GM19468 (cell line): ENCODE measurements around the gene ALKBH2.

Source experiments
- ATAC-seq: cut with Tn5 transposase; IDR thresholded peaks from one replicate; pipeline ENCODE4 v1.9.1; 2021; ENCODE audit warnings: mild to moderate bottlenecking, moderate library complexity, moderate number of reproducible peaks; ENCODE audit not compliant: unreplicated experiment; ENCODE audit errors: extremely low read depth

Gene ALKBH2

DNA sequence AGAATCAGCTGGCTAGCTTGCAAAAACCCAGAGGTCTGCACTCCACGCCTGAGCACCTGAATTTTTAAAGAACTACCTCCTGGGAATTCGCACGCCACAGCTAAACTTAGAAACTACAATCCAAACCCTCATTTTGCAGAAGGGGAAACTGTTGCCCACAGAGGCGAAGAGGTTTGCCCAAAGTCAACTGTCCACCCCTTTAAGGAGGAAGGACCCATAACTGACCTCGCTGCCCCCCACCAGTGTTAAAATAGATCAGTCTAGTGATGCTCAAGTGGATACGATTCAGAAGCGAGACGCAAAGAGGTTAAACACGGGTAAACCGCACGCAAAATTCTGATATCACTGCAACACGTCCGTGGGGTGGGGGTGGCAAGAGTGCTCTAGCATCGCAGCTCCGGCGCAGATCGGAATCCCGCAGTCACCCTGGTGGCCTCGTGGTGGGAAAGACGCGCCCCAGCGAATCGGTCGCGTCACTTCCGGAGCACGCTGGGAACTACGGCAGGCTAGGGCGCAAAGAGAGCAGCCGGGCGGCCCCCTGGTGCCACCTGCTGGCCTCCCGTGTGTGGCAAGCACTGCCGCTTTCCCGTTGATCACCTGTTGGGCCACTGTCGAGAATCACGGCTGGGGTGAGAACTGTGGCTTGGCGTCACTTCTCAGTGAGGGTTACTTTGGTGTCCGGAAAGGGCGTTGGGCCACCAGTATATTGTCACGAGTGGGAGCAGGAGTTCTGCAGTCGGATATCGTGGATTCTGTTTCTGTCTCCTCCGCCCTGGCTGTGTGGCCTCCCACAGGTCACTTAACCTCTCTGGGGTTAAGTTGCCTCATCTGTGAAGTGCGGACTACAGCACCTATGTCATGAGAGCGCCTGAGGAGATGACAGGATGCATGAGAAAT, at the start of gene ALKBH2:
Gene ALKBH2, minus strand, starts transcription at position 451 of the 897 bp plus-strand sequence. CDS start 686 bp downstream, outside the sequence.
- peak; percentile 73 for ATAC-seq

DNA sequence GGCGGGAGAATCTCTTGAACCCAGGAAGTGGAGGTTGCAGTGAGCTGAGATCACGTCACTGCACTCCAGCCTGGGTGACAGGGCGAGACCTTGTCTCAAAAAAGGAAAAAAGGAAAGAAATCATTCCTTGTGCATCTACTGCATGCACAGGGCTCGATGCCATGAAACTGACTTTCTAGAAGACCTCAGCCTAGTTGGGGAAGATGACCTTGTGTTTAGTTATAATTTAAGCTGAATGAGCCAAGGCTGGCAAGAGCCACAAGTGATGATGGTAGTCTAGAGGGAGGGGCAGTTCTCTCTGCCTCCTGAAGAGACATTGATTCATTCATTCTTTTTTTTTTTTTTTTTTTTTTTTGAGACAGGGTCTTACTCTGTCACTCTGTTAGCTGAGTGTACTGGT, 47.3 kb upstream of the ALKBH2 start:
- no peak for ATAC-seq

DNA sequence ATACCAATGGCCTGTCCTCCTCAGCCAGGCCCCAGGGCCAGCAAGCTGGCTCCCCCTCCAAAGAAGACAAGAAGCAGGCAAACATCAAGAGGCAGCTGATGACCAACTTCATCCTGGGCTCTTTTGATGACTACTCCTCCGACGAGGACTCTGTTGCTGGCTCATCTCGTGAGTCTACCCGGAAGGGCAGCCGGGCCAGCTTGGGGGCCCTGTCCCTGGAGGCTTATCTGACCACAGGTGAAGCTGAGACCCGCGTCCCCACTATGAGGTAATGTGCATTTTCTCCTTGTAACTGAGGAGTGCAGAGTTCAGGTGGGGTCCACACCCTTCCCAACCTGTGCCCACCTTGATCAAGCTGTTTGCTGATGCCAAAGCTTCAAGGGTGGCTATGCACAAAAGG, 46.5 kb upstream of the ALKBH2 start:
- no peak for ATAC-seq

DNA sequence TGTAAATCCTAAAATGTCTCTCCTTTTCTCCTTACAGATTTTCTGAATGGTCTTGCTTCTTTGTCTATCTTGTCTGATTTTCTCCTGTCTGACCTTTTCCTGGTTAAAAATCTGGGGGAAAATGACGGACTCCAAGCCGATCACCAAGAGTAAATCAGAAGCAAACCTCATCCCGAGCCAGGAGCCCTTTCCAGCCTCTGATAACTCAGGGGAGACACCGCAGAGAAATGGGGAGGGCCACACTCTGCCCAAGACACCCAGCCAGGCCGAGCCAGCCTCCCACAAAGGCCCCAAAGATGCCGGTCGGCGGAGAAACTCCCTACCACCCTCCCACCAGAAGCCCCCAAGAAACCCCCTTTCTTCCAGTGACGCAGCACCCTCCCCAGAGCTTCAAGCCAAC, 46.1 kb upstream of the ALKBH2 start:
- ATAC-seq, result no peak

DNA sequence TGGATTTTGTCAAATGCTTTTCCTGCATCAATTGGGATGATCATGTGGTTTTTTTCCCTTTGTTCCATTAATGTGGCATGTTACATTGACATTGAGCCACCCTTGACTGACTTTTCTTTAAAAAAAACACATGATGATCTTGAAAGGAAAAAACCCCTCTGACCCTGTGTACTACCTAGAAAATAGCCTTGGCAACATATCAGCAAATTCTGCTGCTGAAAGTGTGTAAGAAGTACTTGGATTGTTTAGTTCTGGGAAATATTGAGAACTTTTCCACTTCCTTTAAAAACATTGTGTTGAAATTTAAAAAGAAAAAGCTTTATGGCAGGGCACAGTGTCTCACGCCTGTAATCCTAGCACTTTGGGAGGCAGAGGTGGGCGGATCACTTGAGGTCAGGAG, 43.8 kb upstream of the ALKBH2 start:
- no peak for ATAC-seq

DNA sequence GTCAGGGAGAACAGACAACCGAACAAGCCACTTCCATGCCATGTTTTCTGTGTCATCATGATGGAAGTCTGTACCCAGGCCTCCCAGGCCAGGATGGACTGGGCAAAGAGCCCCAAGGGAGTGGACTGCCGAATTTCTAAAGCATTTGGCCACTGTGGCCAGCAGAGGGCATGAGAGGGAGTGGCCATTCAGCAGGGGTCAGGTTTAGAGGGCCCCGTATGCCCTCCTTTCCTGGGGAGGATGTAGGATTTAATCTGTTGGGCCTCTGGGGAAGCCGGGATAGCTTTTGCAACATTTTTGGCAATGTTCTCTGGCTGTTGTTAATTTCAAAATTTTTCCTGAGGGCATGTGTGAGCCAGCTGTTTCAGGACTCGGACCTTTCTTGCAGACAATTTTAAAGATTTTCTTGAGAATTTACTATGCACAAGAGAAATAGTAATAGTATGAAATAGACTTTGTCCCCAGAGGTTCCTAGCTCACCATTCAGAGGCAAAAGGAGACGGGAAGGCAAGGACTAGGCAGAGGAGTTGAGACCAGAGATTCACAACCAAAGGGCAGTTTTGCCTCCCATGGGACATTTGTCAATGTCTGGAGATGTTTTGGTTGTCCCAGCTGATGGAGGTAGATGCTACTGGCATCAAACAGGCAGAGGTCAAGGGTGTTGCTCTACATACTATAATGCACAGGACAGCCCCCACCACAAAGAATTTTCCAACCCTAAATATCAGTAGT, 41.1 kb upstream of the ALKBH2 start:
- no peak for ATAC-seq

DNA sequence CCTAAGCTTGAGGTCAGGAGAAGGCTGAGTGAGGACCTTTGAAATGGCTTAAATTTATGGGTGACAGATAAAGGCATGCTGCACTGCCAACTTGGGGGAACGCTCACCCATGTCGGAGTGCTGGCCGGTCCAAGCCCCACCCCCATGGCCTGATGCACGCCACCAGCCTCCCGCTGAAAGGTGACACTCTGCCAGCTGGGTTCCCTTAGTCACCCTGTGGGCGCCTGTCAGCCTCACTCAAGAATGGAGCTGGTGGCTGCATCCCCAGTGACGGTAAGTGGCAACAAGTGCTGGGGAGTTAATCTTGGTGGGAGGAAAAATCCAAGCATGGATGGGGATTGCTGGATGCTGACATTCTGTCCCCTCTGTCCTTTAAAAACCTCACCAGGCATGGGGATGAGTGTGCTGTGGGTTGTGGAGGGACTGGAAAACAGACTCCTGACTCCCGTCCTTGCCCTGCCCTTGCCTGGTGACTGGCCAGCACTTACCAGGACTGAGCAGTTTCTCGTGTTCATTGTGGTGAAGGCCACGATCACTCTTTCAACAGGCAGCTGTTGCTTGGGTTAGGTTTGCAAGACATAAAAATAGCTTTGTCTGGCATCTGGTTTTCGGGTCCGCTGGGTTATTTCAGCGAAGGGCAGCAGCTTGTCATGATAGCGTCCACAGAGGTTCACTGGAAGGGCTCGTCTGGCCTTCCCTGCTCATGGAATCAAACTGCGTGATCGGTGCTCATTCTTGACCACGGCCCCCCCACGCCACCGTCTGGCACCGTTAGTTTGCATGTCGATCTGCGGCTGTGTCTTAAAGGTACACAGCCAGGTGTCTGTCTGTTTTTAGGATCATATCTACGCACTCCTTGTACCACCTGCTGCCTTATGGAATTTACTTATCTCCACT, 38.1 kb upstream of the ALKBH2 start:
- no peak for ATAC-seq

DNA sequence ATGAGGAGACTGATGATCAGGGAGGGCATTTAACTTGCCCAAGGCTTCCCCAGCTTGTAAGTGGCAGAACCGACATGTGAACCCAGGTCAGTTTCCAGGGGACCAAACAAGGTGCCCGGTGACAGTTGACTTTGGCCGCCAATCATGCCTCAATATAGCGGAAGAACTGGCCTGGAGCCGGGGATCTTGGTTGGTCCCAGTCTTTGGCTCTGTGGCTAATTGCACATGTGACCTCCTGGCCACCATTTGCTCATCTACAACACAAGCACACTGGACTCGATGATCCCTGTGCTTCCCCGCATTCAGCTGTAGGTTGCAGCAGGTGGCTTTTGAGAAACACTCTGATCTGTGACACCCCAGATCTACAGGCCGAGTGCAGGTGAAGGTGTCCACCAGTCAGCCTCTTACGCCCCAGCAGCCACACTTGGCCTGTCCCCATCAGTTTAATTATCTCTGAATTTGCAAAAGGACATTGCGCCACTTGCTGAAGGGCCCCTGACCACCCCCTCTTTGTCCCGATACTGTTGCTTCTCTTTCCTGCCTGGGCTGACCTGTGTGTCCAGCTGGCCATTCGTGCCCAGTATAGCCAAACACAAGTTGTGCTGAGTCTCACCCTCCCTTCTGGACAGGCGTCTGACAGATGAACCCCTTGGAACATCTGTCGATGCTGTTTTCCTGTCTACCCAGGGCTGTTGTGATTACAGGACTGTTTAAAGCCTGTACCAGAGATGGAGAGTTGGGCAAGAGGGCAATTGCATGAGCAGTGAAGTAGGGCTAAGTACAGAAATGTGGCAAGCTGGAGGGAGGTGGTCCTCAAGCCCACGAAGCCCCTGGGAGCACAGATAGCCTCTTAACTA, 37.3 kb upstream of the ALKBH2 start:
- ATAC-seq, result no peak

DNA sequence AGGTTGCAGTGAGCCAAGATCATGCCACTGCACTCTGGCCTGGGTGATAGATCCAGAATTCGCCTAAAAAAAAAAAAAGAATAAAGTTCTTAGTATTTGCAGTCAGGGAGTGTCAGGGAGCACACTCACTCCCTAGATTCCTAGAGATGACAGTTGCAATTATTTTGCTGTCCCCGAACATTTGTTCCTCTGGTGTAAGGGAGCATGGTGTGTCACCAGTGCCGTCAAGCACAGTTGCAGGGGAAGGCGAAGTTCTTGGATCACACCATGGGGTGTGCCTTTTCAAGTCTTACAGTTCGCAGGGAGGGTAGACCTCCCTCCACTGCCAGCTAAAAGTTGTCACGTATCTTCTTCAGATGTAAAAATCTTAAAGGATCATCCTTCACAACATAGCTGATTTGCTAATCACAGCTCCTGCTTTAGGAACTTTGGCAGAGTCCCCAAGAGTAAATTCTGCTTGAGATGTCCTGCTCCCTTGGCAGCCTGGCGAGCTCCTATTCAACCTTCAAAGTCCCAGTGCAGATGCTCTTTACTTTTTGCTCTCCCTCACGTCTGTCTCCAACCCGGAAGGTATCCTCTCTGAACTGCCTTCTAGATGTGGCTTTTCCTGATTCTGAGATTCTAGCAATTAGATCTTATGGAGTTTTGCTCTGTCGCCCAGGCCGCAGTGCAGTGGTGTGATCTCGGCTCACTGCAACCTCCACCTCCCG, 34.4 kb upstream of the ALKBH2 start:
- no peak for ATAC-seq

DNA sequence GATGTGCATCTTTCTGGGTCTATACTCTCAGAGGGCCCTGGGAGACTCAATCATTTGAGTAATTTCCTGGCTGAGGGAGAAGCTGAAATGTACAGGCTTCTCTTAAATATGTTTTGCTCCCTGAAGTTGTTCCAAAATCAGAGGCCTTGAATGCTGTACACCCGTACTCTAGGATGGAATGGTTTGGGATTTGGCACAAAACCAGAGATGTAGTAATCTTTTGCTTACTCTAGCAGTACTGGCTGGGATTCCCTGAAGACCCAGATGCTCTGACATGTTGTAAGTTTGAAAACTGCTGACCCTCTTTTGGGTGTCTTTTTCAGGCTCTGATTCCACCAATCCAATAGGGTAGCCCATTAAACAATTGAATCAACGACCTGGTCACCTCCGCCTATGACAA, 33.5 kb upstream of the ALKBH2 start:
- no peak for ATAC-seq

DNA sequence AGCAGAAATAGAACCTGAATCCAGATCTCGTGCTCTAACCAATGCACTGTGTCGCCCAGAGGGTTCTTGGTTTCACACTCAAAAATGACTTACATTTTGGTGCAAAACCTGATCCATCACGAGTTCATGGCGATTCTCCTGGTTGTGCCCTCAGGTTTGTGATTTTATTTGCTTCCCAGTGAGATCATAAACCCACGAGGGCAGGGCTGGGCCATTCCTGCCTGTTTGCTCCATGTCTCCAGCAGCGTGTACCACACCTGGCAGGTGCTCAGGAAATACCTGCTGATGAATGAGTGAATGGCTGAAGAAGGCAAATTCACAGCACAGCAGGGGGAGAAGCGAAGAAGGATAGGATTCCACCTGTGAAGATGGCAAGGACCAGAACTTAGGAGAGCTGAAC, 32.5 kb upstream of the ALKBH2 start:
- no peak for ATAC-seq

DNA sequence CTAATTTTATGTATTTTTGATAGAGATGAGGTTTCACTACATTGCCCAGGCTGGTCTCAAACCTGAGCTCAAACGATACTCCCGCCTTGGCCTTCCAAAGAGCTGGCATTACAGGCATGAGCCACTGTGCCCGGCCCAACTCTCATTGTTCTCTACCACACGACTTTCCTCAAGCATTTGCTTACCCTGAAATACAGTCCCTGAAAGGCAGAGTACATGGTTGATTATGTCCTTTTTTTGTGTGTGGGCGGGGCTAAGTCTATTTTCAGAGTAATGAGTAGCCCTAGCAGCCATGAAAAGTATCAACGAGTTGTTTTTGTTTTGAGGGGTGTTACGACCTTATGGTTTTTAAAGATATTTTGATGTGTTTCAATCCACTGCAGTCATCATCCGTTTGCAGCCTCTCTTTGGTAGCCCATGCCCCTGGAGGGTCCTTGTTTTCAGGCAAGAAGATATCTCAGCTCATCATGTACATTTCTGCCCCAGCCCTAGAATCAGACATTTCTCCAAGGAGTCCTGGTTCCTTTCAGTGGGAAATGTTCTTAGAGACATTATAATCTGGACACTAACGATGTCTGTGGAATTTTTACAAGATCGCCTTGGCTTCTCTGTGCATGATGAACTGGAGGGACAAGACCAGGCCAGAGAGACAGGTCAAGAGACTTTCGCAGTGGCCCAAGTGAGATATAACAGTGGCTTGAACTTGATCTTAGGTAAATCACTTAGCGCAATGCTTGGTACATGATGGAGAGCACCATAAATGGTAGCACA, 31.8 kb upstream of the ALKBH2 start:
- no peak for ATAC-seq

DNA sequence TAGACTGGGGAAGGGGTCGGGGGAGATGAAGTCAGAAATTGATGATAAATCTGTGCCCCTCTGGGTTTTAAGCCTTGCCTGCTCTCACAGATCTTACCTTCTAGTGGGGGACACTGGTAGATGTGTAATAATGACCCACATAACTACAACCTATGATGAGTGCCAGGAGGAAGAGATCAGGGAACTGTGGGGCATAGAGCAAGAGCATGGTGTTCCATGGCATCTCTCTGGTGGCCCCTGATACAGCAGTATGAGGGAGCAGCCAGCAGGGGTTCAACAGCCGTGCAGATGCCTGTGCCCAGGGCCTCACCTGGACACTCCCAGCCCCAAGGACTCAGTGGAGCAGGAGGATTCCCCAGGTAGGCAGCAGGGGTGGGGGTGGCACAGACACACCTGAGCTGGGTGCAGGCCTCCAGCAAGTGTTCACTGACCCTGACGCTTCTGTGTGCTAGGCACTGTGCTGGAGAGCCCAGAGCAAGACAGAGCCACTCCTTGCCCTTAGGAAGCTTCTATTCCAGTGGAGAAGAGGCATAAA, 28.1 kb upstream of the ALKBH2 start:
- ATAC-seq, result no peak

DNA sequence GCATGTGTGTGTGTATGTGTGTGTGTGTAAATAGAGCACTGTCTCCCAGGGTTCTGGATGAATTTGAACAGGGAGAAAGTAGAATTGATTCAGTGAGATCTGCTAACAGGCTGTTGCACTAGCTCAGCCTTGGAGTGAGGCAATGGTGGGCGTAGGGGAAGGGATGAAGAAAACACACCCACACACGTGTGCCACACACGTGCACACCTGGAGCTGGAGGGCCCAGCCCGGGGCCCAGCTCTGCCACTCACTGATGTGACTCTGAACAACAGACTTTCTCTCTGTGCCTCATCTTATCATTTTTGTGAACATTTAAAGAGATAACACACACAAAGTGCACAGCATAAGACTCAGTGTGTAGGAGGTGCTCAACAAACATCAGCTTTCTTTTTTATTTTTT, 27.3 kb upstream of the ALKBH2 start:
- ATAC-seq, result no peak

DNA sequence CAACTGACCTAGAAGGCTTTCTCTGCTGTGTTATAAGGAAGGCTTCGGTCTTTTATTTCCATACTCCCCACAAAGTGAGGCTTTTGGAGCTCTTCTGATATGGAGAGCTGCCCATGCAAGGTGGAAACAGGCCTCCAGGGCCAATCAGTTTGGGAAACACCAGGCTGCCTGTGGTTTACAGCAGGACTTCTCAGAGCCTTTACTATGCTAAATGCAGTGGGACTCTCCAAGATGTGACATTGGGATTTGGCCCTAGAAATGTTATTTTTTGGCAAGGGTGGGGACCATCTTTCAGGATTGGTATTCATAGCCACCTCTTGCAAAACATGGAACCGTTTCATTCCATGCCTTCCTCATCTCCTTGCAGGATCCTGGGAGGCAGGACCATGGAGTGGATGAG, 26.8 kb upstream of the ALKBH2 start:
- no peak for ATAC-seq

DNA sequence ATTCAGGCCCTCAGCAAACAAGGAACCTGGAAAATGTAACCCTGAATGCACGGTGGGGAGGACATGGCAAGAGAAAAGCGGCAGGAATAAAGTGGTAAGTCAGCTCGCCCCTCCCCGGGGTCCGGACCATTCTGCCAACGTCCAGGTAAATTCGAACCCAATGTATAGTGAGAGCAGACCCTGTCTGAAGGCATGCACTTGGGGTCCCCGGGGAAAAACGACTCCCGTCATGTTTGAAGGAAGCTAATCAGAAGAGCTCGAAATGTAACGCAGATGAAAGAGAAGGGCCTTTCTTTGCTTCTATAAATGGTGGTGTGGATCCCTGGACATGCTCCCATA, 23.3 kb upstream of the ALKBH2 start:
- ATAC-seq, result no peak

DNA sequence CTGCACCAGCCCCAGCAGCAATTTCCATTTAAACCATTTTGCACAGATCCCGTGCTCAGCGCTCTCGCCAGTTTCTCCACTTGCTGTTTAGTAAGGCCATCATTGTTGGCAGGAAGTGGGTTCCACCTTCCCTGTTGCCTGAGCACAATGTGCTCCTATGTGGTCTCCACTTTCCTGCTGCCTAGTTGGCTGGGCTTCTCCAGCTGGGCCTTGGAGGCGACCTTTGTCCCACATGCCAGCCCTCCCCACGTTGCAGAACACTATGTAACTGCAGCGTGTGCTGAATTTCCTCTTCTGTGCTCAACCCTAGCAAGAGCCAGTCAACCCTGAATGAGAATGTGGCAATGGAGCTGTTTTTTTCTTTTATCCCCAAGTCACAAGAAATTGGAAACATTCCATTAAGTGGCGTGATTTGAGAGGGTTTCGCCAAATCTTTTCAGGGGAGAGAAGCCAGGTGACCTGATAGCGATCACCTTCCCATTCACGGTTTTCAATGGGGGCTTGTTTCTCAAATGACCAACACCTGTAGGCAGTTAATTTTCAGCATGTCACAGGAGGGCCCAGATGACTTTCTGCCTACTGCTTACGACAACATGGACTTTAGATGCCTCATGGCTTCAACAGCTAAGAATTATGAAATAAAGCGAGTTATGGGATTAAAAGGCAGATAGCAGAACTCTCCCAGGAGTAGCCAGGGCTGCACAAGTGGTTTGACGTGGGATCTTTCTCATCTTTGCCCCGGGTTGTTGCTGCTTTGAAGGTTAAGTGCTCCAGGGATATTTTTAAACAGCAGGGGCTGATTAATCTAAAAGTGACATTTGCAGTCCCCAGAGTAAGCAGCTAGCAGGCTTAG, 22.7 kb upstream of the ALKBH2 start, which contains the start of gene ACACB:
Gene ACACB, plus strand, starts transcription at position 830 of the 853 bp plus-strand sequence. CDS start 22,819 bp downstream, outside the sequence.
- no peak for ATAC-seq
